Brain pericyte (primary cell): ENCODE measurements around the gene TRIM72.
"Not testable (repeated sequence)": the region's sequence is repeated elsewhere in the genome, so short reads cannot be mapped to it uniquely, and the experiment has no call there.

Source experiments
- DNase-seq: peaks from one replicate; pipeline ENCODE4 v3.0.0-alpha.2; 2012; ENCODE audit warnings: low read depth, low spot score

The TRIM72 gene

GRCh38 chr16:31190818-31191444 lies 23.0 kb upstream of the TRIM72 start:
- DNase-seq: no peak

GRCh38 chr16:31191697-31192428 lies 22.1 kb upstream of the TRIM72 start:
- no peak for DNase-seq

GRCh38 chr16:31192856-31193642 lies 20.9 kb upstream of the TRIM72 start:
- no peak for DNase-seq

- DNase-seq: no peak
Measured at GRCh38 chr16:31193874-31194273, 20.0 kb upstream of the TRIM72 start.

GRCh38 chr16:31194898-31195297 lies 19.0 kb upstream of the TRIM72 start:
- no peak for DNase-seq

GRCh38 chr16:31195861-31196260 lies 18.1 kb upstream of the TRIM72 start:
- not testable (repeated sequence) for DNase-seq

GRCh38 chr16:31196324-31197088 lies 17.4 kb upstream of the TRIM72 start:
- DNase-seq: no peak

- no peak for DNase-seq
Measured at GRCh38 chr16:31198207-31198882, 15.6 kb upstream of the TRIM72 start.

GRCh38 chr16:31199430-31200041 lies 14.4 kb upstream of the TRIM72 start:
- no peak for DNase-seq

- not testable (repeated sequence) for DNase-seq
Measured at GRCh38 chr16:31200111-31200510, 13.8 kb upstream of the TRIM72 start.

- no peak for DNase-seq
Measured at GRCh38 chr16:31200821-31201568, 12.9 kb upstream of the TRIM72 start.

- DNase-seq: no peak
Measured at GRCh38 chr16:31201582-31202413, 12.1 kb upstream of the TRIM72 start.

- no peak for DNase-seq
Measured at GRCh38 chr16:31202414-31203375, 11.2 kb upstream of the TRIM72 start, which contains the start of gene PYCARD. TSS of gene PYCARD (minus strand) at chr16:31202760. CDS start at chr16:31202690, 70 bp downstream.

- DNase-seq: no peak
Measured at GRCh38 chr16:31204871-31205666, 8.8 kb upstream of the TRIM72 start.

- DNase-seq: no peak
Measured at GRCh38 chr16:31206776-31207175, 7.1 kb upstream of the TRIM72 start.

- no peak for DNase-seq
Measured at GRCh38 chr16:31213342-31213741, 577 bp upstream of the TRIM72 start.

- no peak for DNase-seq
Measured at GRCh38 chr16:31214708-31215286, 878 bp downstream of the TRIM72 start.
